Neural cell (in vitro differentiated cells): ENCODE measurements around the gene STRAP.
"Not testable (repeated sequence)": the region's sequence is repeated elsewhere in the genome, so short reads cannot be mapped to it uniquely, and the experiment has no call there.

Experiments used
- EP300 ChIP-seq: fragments of 450-650 bp; conservative IDR thresholded peaks from 2 replicates; pipeline ENCODE4 v1.6.1; 2014; ENCODE audit warnings: antibody characterized with exemption, mild to moderate bottlenecking, moderate library complexity; ENCODE audit not compliant: poor library complexity, severe bottlenecking
- EZH2 ChIP-seq: fragments of 200-600, 300-800 bp; shearing (Covaris generic), sonication (generic); IDR thresholded peaks from 2 replicates; pipeline ENCODE4 v1.6.1; 2014; ENCODE audit warnings: antibody characterized with exemption, low read length, borderline replicate concordance, mild to moderate bottlenecking; ENCODE audit not compliant: insufficient read depth, poor library complexity, severe bottlenecking
- POLR2AphosphoS5 ChIP-seq: IDR thresholded peaks from 2 replicates; pipeline ENCODE4 v1.6.1; 2012
- RAD21 ChIP-seq: fragments of 450-650 bp; conservative IDR thresholded peaks from 2 replicates; pipeline ENCODE4 v1.6.1; 2014; ENCODE audit warnings: antibody characterized with exemption, mild to moderate bottlenecking, moderate library complexity
- SMC3 ChIP-seq: fragments of 450-650 bp; conservative IDR thresholded peaks from 2 replicates; pipeline ENCODE4 v1.6.1; 2014; ENCODE audit warnings: antibody characterized with exemption, mild to moderate bottlenecking, moderate library complexity; ENCODE audit not compliant: poor library complexity
- TAF1 ChIP-seq: IDR thresholded peaks from 2 replicates; pipeline ENCODE4 v1.6.1; 2012; ENCODE audit warnings: low read depth
- TF ChIP-seq, protein P1 (sequence below): fragments of 450-650 bp; IDR thresholded peaks from 2 replicates; pipeline ENCODE4 v1.5.1; 2014; ENCODE audit warnings: antibody characterized with exemption, mild to moderate bottlenecking, moderate library complexity; ENCODE audit not compliant: poor library complexity, severe bottlenecking
- TF ChIP-seq, protein P2 (sequence below): IDR thresholded peaks from 2 replicates; pipeline ENCODE4 v1.6.1; 2012; ENCODE audit warnings: borderline replicate concordance

DNA sequence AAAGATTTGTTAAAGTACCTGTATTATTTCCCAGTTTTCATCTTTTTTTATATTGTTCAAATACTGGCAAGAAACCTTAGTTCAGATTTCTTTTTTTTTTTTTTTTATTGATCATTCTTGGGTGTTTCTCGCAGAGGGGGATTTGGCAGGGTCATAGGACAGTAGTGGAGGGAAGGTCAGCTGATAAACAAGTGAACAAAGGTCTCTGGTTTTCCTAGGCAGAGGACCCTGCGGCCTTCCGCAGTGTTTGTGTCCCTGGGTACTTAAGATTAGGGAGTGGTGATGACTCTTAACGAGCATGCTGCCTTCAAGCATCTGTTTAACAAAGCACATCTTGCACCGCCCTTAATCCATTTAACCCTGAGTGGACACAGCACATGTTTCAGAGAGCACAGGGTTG, 29.7 kb downstream of the STRAP start:
- not testable (repeated sequence) for TF ChIP-seq POLR2AphosphoS5, EP300, RAD21, EZH2, TAF1, SMC3
- TF ChIP-seq, protein P1, sequence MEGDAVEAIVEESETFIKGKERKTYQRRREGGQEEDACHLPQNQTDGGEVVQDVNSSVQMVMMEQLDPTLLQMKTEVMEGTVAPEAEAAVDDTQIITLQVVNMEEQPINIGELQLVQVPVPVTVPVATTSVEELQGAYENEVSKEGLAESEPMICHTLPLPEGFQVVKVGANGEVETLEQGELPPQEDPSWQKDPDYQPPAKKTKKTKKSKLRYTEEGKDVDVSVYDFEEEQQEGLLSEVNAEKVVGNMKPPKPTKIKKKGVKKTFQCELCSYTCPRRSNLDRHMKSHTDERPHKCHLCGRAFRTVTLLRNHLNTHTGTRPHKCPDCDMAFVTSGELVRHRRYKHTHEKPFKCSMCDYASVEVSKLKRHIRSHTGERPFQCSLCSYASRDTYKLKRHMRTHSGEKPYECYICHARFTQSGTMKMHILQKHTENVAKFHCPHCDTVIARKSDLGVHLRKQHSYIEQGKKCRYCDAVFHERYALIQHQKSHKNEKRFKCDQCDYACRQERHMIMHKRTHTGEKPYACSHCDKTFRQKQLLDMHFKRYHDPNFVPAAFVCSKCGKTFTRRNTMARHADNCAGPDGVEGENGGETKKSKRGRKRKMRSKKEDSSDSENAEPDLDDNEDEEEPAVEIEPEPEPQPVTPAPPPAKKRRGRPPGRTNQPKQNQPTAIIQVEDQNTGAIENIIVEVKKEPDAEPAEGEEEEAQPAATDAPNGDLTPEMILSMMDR: not testable (repeated sequence)
- TF ChIP-seq, protein P2, sequence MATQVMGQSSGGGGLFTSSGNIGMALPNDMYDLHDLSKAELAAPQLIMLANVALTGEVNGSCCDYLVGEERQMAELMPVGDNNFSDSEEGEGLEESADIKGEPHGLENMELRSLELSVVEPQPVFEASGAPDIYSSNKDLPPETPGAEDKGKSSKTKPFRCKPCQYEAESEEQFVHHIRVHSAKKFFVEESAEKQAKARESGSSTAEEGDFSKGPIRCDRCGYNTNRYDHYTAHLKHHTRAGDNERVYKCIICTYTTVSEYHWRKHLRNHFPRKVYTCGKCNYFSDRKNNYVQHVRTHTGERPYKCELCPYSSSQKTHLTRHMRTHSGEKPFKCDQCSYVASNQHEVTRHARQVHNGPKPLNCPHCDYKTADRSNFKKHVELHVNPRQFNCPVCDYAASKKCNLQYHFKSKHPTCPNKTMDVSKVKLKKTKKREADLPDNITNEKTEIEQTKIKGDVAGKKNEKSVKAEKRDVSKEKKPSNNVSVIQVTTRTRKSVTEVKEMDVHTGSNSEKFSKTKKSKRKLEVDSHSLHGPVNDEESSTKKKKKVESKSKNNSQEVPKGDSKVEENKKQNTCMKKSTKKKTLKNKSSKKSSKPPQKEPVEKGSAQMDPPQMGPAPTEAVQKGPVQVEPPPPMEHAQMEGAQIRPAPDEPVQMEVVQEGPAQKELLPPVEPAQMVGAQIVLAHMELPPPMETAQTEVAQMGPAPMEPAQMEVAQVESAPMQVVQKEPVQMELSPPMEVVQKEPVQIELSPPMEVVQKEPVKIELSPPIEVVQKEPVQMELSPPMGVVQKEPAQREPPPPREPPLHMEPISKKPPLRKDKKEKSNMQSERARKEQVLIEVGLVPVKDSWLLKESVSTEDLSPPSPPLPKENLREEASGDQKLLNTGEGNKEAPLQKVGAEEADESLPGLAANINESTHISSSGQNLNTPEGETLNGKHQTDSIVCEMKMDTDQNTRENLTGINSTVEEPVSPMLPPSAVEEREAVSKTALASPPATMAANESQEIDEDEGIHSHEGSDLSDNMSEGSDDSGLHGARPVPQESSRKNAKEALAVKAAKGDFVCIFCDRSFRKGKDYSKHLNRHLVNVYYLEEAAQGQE: not testable (repeated sequence)
